Endometrium (tissue), 2 donors: Measurements from ENCODE around the gene STX4.

Experiments used
- FAIRE-seq: peaks from 2 replicates; lab custom pipeline; 2012; peaks lifted over from hg19 to GRCh38; lab: Jason Lieb, UNC
- donor health status: control.
- donor health status: control.

STX4 gene

GRCh38 chr16:31022544-31023251 is 10.7 kb upstream of the STX4 start:
- no peak for FAIRE-seq

DNA sequence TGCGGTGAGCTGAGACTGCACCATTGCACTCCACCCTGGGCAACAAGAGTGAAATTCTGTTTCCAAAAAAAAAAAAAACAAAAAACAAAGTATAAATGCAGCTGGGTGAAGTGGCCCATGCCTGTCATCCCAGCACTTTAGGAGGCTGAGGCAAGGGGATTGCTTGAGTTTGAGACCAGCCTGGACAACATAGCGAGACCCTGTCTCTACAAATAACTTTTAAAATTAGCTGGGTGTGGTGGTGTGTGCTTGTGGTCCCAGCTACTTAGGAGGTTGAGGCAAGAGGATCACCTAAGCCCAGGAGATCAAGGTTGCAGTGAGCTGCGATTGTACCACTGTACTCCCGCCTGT is 10.1 kb upstream of the STX4 start:
- FAIRE-seq = no peak

- FAIRE-seq = no peak
Measured at GRCh38 chr16:31023627-31024226, 9.6 kb upstream of the STX4 start.

- FAIRE-seq = no peak
Measured at GRCh38 chr16:31025339-31025738, 8.0 kb upstream of the STX4 start.

GRCh38 chr16:31029272-31029671 is 4.1 kb upstream of the STX4 start:
- FAIRE-seq = no peak

DNA sequence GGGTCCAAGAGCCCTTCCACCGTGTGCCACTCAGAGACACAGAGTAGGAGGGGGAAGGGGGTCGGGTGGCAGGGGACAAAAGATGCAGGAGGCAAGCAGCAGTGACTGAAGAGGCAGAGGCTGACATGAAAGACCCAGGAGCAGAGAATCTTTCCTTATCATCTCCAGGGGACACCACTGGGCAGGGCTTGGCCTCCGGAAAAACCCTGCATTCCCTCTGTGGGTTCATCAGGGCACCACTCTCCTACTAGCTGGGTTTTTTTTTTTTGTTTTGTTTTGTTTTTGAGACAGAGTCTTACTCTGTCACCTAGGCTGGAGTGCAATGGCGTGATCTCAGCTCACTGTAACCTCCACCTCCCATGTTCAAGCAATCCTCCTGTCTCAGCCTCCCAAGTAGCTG is 2.1 kb upstream of the STX4 start:
- FAIRE-seq = no peak

DNA sequence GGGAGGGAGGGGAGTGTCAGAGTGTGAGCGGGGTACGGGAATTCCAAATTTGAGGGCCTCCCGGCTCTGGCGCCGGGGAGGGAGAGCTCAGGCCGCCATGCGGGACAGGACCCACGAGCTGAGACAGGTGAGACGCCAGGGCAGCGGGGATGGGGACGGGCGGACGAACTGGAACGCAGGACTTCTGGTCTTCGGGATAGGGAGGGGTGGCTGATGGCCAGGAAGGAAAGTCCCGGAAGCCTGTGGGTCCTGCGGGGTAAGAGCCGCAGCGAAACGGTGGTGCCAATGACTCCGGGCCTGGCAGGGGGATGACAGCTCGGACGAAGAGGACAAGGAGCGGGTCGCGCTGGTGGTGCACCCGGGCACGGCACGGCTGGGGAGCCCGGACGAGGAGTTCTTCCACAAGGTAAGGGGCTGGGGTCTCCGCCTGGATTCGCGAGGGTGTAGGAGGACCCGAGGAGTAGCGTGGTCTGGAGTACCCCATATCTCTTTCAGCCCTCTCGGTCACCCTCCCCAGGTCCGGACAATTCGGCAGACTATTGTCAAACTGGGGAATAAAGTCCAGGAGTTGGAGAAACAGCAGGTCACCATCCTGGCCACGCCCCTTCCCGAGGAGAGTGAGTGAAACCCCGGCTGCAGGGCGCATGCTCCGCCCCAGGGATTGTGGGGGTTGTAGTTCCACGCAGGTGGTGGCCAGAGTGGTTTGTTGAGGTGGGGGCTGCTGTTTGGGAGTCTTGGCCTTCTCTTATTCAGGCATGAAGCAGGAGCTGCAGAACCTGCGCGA is 543 bp downstream of the STX4 start:
- no peak for FAIRE-seq

- FAIRE-seq = no peak
Measured at GRCh38 chr16:31036691-31037090, 3.3 kb downstream of the STX4 start.

DNA sequence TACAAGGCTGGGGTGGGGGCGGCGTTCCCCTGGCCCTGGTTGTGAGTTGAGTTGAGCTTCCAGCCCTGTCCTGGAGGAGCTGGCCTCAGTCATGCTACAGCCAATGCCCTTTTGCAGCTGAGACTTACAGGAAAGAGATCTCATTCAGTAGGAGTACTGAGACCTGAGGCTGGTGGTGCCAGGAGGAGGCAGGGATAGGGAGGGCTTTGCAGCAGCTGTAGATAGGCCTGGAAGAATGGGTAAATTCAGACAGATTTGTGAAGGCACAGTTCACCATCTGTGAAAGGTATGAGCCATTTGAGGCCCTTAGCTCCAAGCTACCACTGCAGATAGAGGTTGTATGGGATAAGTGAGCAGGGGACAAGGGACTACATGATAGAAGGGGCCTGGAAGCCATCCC is 5.6 kb downstream of the STX4 start:
- no peak for FAIRE-seq

- no peak for FAIRE-seq
Measured at GRCh38 chr16:31042866-31043265, 9.5 kb downstream of the STX4 start.

DNA sequence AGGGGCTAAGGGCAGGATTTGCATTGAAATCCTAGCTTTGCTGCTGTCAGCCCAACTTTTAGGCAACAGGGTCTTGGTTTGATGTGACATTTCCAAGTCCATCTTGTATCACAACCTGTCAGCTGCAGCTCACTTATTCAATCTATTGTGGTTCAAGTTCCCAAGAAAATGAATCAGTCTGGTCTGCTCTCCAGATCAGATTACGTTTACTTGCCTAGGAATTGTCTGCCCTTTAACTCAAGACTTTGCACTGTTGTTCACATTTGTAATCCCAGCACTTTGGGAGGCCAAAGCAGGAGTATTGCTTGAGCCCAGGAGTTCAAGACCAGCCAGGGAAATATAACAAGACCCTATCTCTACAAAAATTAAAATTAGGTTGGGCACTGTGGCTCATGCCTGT is 10.0 kb downstream of the STX4 start:
- no peak for FAIRE-seq

- no peak for FAIRE-seq
Measured at GRCh38 chr16:31043898-31044481, 10.6 kb downstream of the STX4 start.

- no peak for FAIRE-seq
Measured at GRCh38 chr16:31050280-31051030, 17.1 kb downstream of the STX4 start.

DNA sequence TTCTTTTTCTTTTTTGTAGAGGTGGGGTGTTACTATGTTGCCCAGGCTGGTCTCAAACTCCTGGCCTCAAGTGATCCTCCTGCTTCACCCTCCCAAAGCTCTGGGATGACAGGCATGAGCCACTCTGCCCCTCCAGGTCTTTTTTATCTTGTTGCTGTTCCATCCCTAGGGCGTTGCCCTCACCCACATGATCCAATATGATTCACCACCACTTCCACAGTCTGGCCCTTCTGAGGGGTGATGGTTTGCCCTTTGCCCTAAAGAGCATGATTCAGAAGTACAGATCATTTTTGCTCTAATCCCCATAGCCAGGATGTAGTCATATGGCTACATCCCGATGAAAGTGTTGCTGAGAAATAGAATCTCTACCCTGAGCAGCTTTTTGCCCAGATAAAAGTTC is 18.8 kb downstream of the STX4 start:
- FAIRE-seq = no peak

- FAIRE-seq = no peak
Measured at GRCh38 chr16:31055613-31056012, 22.3 kb downstream of the STX4 start.

- FAIRE-seq = no peak
Measured at GRCh38 chr16:31061126-31061812, 27.9 kb downstream of the STX4 start.

DNA sequence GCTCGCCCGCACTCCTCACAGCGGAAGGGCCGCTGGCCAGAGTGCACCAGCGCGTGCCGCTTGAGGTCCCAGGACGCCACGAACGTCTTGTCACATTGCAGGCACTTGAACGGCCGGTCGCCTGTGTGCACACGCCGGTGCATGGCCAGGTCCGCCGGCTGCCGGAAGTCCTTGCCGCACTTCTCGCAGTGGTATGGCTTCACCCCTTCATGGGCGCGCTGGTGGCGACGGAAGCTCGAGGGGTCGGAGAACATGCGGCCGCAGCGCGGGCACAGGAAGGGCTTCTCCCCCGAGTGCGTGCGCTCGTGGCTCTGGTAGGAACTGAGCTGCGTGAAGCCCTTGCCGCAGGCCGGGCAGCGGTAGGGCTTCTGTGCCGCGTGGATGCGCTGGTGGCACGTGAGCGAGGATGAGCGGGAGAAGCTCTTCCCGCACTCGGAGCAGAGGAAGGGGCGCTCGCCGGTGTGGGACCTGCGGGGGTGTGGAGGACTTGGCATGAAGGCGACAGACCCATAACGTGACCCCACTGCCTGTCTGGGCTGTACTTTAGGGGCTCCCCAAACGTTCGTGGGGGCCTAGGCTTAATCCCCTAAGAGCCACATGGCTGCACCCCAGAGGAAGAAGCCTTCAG is 28.6 kb downstream of the STX4 start:
- FAIRE-seq = no peak

DNA sequence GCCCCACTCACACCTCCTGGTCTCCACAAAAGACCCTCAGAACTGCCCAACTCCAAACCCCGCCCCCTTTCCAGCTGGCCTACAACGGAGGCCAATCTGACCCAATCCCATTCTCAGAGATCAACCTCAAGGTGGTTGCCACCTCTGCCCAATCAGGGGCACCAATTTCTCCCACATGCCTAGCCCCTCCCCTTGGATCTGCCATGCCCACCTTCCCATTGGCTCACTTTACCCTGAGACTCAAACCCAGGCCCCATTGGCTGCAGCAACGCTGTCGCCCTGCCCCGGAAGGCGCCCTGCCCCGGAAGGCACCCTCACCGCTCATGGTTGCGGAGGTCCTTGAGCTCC is 30.1 kb downstream of the STX4 start:
- no peak for FAIRE-seq

- no peak for FAIRE-seq
Measured at GRCh38 chr16:31063843-31064611, 30.7 kb downstream of the STX4 start.

- no peak for FAIRE-seq
Measured at GRCh38 chr16:31064882-31065461, 31.6 kb downstream of the STX4 start.
